DOHH2 (cell line): ENCODE results near the gene COLEC11.

Experiments used
- H3F3A ChIP-seq: fragments of 200-600 bp; sonication (generic), shearing (Covaris generic); 2 replicates; pipeline ENCODE4 v1.6.0; 2016; ENCODE audit warnings: antibody characterized with exemption, mild to moderate bottlenecking; ENCODE audit not compliant: control insufficient read depth, insufficient read depth
- H3K27ac ChIP-seq: fragments of 200-600 bp; sonication (generic); 2 replicates; pipeline ENCODE4 v1.5.1; 2014; ENCODE audit warnings: low read depth, mild to moderate bottlenecking, low read length, moderate library complexity
- H3K27me3 ChIP-seq: fragments of 200-600 bp; sonication (generic); 2 replicates; pipeline ENCODE4 v1.6.1; 2014; ENCODE audit warnings: mild to moderate bottlenecking, low read length, mixed read lengths; ENCODE audit not compliant: control insufficient read depth
- H3K36me3 ChIP-seq: fragments of 200-600 bp; sonication (generic); 2 replicates; pipeline ENCODE4 v1.6.1; 2014; ENCODE audit warnings: mild to moderate bottlenecking, low read length, moderate library complexity, mixed read lengths; ENCODE audit not compliant: control insufficient read depth
- H3K4me1 ChIP-seq: fragments of 200-600 bp; sonication (generic); 2 replicates; pipeline ENCODE4 v1.6.1; 2014; ENCODE audit warnings: mild to moderate bottlenecking, low read length, mixed read lengths; ENCODE audit not compliant: control insufficient read depth
- H3K4me2 ChIP-seq: fragments of 200-600 bp; sonication (generic); 2 replicates; pipeline ENCODE4 v1.6.0; 2014; ENCODE audit warnings: mild to moderate bottlenecking, low read length, moderate library complexity
- H3K4me3 ChIP-seq: fragments of 200-600 bp; sonication (generic); 2 replicates; pipeline ENCODE4 v1.5.1; 2014; ENCODE audit warnings: mild to moderate bottlenecking, low read length, mixed read lengths
- H3K79me2 ChIP-seq: fragments of 200-600 bp; sonication (generic); 2 replicates; pipeline ENCODE4 v1.6.1; 2014; ENCODE audit warnings: mild to moderate bottlenecking, low read length, mixed read lengths; ENCODE audit not compliant: control insufficient read depth
- H3K9me2 ChIP-seq: fragments of 200-600 bp; sonication (generic); replicated peaks from 2 replicates; pipeline ENCODE4 v1.6.1; 2014; ENCODE audit warnings: mild to moderate bottlenecking, low read length, mixed read lengths; ENCODE audit not compliant: control insufficient read depth
- H3K9me3 ChIP-seq: fragments of 200-600 bp; sonication (generic); 2 replicates; pipeline ENCODE4 v1.6.1; 2014; ENCODE audit warnings: antibody characterized with exemption, low read length, mixed read lengths; ENCODE audit not compliant: control insufficient read depth, insufficient read depth
- H4K20me1 ChIP-seq: fragments of 200-600 bp; sonication (generic); 2 replicates; pipeline ENCODE4 v1.6.0; 2014; ENCODE audit warnings: low read depth, mild to moderate bottlenecking, antibody characterized with exemption, low read length, moderate library complexity; ENCODE audit not compliant: control insufficient read depth, insufficient read depth
- CTCF ChIP-seq: fragments of 200-600 bp; sonication (generic); IDR thresholded peaks from one replicate; pipeline ENCODE4 v1.5.1; 2014; ENCODE audit warnings: antibody characterized with exemption, mild to moderate bottlenecking, low read depth, low read length; ENCODE audit not compliant: poor library complexity, severe bottlenecking
- EZH2phosphoT487 ChIP-seq: fragments of 200-600 bp; sonication (generic); IDR thresholded peaks from 2 replicates; pipeline ENCODE4 v1.6.1; 2017; ENCODE audit warnings: borderline replicate concordance, mild to moderate bottlenecking, antibody characterized with exemption, low read length, moderate library complexity, mixed read lengths

Gene COLEC11

GRCh38 chr2:3594493-3595281, at the start of gene COLEC11:
Gene COLEC11, plus strand, starts transcription at chr2:3595112. Its CDS starts 9,229 bp downstream, at chr2:3604341.
- no peaks in the 10 kb centered on the region for H4K20me1 ChIP-seq
- TF ChIP-seq EZH2phosphoT487 (no peak), CTCF (no peak)
- H3K4me3 ChIP-seq, result no peak within 1 kb of the TSS
- no peaks in the 10 kb centered on the region for H3F3A ChIP-seq
- H3K79me2 ChIP-seq, result no peaks in the 10 kb centered on the region
- no peak within 1 kb of the TSS for H3K27ac ChIP-seq
- no peaks in the 10 kb centered on the region for H3K36me3 ChIP-seq
- H3K27me3 ChIP-seq, result no peaks in the 10 kb centered on the region
- no peak within 1 kb of the TSS for H3K4me2 ChIP-seq
- H3K9me3 ChIP-seq, result no peaks in the 10 kb centered on the region
- H3K4me1 ChIP-seq, result no peaks in the 10 kb centered on the region
- H3K9me2 ChIP-seq, result no peaks in the 10 kb centered on the region

- Histone ChIP-seq H3K36me3 (peaks cover 93% of the 10 kb centered on the region), H3K9me2 (no peaks in the 10 kb centered on the region), H3K9me3 (no peaks in the 10 kb centered on the region), H3F3A (no peaks in the 10 kb centered on the region), H3K4me3 (no peak overlapping the region), H3K4me1 (no peaks in the 10 kb centered on the region), H4K20me1 (peaks cover 6% of the 10 kb centered on the region; the same call in 1 of the 2 replicates), H3K79me2 (peaks cover 47% of the 10 kb centered on the region), H3K27me3 (no peaks in the 10 kb centered on the region), H3K27ac (no peak overlapping the region), H3K4me2 (no peak overlapping the region)
- TF ChIP-seq CTCF (no peak), EZH2phosphoT487 (no peak)
Measured at GRCh38 chr2:3545788-3546478, 49.0 kb upstream of the COLEC11 start.

- H3K79me2 ChIP-seq, result peaks cover 37% of the 10 kb centered on the region
- no peak overlapping the region for H3K27ac ChIP-seq
- no peaks in the 10 kb centered on the region for H3F3A ChIP-seq
- no peaks in the 10 kb centered on the region for H3K4me1 ChIP-seq
- H4K20me1 ChIP-seq, result no peaks in the 10 kb centered on the region
- H3K27me3 ChIP-seq, result no peaks in the 10 kb centered on the region
- H3K9me3 ChIP-seq, result no peaks in the 10 kb centered on the region
- peaks cover 94% of the 10 kb centered on the region for H3K36me3 ChIP-seq
- H3K4me3 ChIP-seq, result no peak overlapping the region
- TF ChIP-seq EZH2phosphoT487 (no peak), CTCF (no peak)
- H3K9me2 ChIP-seq, result no peaks in the 10 kb centered on the region
- no peak overlapping the region for H3K4me2 ChIP-seq
Measured at GRCh38 chr2:3547915-3548314, 47.0 kb upstream of the COLEC11 start.
